Nephron progenitor cell (in vitro differentiated cells): ENCODE measurements around the gene ENHO.
A peak's percentile ranks its signal among the peaks of the same experiment; 100 is the strongest.

Experiments used
- DNase-seq: peaks from one replicate; pipeline ENCODE4 v3.0.0; 2021
- H3K27ac Mint-ChIP-seq: 2 replicates; pipeline ENCODE4 v1.8.0; 2021; ENCODE audit warnings: mild to moderate bottlenecking, moderate library complexity, mixed read lengths
- H3K27me3 Mint-ChIP-seq: 2 replicates; pipeline ENCODE4 v1.8.0; 2021; ENCODE audit warnings: mild to moderate bottlenecking, low read depth, mixed read lengths; ENCODE audit not compliant: poor library complexity
- H3K36me3 Mint-ChIP-seq: 2 replicates; pipeline ENCODE4 v1.8.0; 2021; ENCODE audit warnings: low read depth, mixed read lengths
- H3K4me1 Mint-ChIP-seq: 2 replicates; pipeline ENCODE4 v1.8.0; 2021; ENCODE audit warnings: mixed read lengths
- H3K4me3 Mint-ChIP-seq: 2 replicates; pipeline ENCODE4 v1.8.0; 2021; ENCODE audit warnings: mild to moderate bottlenecking, moderate library complexity, mixed read lengths
- H3K9me3 Mint-ChIP-seq: 2 replicates; pipeline ENCODE4 v1.8.0; 2021; ENCODE audit warnings: mild to moderate bottlenecking, moderate library complexity, mixed read lengths
- TF ChIP-seq, protein P1 (sequence below): fragments of 200-600 bp; sonication (generic); IDR thresholded peaks from 2 replicates; pipeline ENCODE4 v1.5.0; 2021; ENCODE audit warnings: antibody characterized with exemption

ENHO gene

DNA sequence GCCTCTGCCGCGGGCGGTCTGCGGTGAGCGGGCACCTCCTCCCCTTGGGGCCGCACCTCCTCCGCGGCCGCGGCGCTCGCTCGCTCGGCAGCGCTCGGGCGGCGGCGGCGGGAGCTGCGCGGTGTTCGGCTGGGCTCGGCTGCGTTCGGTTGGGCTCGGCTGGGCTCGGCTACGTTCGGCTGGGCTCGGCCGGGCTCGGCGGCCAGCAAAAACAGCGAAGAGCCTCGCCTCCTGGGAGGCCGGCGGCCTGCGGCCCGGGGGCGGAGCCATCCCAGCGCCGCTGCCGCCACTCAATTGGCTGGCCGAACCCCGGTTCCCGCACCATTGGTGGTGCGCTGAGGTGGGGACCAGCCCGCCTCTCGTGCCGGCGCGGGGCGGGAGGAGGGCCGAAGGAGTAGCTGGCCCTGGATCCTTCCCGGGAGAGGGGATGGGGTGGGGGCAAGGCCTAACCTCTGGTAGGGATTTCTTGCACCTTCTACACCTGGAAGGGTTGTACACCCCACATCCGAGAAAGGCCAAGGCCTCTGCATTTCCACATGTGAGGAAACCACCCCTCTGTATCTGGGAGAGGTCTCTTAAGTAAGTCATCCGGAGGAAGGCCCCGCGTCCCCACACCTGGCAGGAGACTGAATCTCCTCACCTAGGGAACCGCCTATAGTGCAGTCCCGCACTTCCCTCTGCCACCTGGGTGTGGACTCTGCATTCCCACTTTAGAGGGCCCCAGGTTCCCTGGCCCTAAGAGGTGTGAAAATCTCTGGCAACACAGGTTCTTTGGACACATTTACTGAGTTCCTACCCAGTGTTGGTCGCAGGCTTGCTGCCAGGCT lies at the start of gene ENHO:
TSS of gene ENHO (minus strand) at position 20 of the 827 bp plus-strand sequence. CDS start 1,295 bp downstream, outside the sequence.
- H3K27me3 Mint-ChIP-seq = peaks cover 61% of the 10 kb centered on the region
- H3K27ac Mint-ChIP-seq = no peak within 1 kb of the TSS

GRCh38 chr9:34572092-34572491 lies 49.3 kb upstream of the ENHO start:
- H3K36me3 Mint-ChIP-seq = peaks cover 11% of the 10 kb centered on the region
- H3K27me3 Mint-ChIP-seq = peaks cover 5% of the 10 kb centered on the region
- TF ChIP-seq, protein P1, sequence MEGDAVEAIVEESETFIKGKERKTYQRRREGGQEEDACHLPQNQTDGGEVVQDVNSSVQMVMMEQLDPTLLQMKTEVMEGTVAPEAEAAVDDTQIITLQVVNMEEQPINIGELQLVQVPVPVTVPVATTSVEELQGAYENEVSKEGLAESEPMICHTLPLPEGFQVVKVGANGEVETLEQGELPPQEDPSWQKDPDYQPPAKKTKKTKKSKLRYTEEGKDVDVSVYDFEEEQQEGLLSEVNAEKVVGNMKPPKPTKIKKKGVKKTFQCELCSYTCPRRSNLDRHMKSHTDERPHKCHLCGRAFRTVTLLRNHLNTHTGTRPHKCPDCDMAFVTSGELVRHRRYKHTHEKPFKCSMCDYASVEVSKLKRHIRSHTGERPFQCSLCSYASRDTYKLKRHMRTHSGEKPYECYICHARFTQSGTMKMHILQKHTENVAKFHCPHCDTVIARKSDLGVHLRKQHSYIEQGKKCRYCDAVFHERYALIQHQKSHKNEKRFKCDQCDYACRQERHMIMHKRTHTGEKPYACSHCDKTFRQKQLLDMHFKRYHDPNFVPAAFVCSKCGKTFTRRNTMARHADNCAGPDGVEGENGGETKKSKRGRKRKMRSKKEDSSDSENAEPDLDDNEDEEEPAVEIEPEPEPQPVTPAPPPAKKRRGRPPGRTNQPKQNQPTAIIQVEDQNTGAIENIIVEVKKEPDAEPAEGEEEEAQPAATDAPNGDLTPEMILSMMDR = no peak
- no peak for DNase-seq
- H3K27ac Mint-ChIP-seq = no peak overlapping the region
- no peaks in the 10 kb centered on the region for H3K9me3 Mint-ChIP-seq
- no peak overlapping the region for H3K4me3 Mint-ChIP-seq
- peaks cover 99% of the 10 kb centered on the region for H3K4me1 Mint-ChIP-seq

More for the DNA sequence above, at the start of gene ENHO:
- TF ChIP-seq, protein P1 = no peak
- peaks cover 17% of the 10 kb centered on the region for H3K4me1 Mint-ChIP-seq
- H3K9me3 Mint-ChIP-seq = peaks cover 3% of the 10 kb centered on the region
- peak; percentile 96 for DNase-seq
- H3K36me3 Mint-ChIP-seq = no peaks in the 10 kb centered on the region
- peak within 1 kb of the TSS; percentile 88 for H3K4me3 Mint-ChIP-seq

DNA sequence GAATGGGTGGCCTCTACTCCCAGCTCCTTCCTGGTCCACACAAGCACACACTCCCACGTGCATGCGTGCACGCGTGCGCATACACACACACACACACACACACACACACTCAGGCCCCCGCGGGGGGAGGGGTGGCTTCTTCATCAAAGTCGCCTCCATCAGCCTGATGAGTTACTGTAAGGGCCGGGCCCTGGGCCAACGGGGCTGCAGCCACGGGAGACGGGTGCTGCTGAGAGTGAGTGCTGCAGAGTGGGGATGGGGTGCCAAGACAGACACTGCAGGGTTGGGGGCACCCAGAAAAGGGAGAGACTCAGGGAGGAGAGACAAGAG lies 48.7 kb upstream of the ENHO start:
- no peak for DNase-seq
- H3K4me1 Mint-ChIP-seq = peaks cover 99% of the 10 kb centered on the region
- no peaks in the 10 kb centered on the region for H3K9me3 Mint-ChIP-seq
- H3K36me3 Mint-ChIP-seq = peaks cover 15% of the 10 kb centered on the region
- peak overlapping the region; percentile 92 for H3K27ac Mint-ChIP-seq
- H3K27me3 Mint-ChIP-seq = peaks cover 5% of the 10 kb centered on the region
- TF ChIP-seq, protein P1 = no peak
- peak overlapping the region; percentile 52 for H3K4me3 Mint-ChIP-seq

DNA sequence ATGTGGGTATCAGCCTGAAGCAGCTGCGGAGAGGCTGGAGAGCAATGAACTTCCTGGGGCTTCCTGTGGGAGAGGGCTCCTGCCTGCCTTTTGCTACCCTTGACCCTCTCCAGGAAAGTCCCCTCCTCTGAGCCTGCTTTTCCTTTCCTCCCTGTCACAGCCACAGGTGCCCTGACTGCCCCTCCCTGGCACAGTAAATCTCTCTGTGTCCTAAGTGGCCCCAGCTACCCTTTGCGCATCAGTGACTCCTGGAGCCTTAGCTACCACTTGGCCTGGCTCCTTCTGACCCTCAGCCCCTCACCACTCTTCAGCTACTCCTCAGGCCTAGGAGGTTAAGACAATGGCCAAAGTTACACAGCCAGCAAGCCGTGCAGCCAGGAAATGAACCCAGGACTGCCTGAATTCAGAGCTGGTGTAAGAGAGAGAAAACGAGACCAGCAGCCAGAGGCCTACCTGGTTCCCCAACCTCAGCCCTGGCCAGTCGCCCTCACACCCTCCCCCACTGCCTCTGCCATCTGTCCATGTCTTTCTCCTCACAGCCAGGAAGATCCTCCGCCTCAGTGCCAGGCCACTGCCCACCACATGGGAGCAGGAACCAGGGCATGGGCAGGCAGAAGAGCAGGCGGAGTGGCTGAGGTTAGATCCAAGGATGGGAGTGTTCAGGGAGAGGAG lies 48.2 kb upstream of the ENHO start:
- peak overlapping the region; percentile 92 for H3K27ac Mint-ChIP-seq
- H3K9me3 Mint-ChIP-seq = no peaks in the 10 kb centered on the region
- H3K27me3 Mint-ChIP-seq = peaks cover 5% of the 10 kb centered on the region
- peaks cover 15% of the 10 kb centered on the region for H3K36me3 Mint-ChIP-seq
- DNase-seq = no peak
- TF ChIP-seq, protein P1 = no peak
- H3K4me1 Mint-ChIP-seq = peaks cover 99% of the 10 kb centered on the region
- peak overlapping the region; percentile 66 for H3K4me3 Mint-ChIP-seq

DNA sequence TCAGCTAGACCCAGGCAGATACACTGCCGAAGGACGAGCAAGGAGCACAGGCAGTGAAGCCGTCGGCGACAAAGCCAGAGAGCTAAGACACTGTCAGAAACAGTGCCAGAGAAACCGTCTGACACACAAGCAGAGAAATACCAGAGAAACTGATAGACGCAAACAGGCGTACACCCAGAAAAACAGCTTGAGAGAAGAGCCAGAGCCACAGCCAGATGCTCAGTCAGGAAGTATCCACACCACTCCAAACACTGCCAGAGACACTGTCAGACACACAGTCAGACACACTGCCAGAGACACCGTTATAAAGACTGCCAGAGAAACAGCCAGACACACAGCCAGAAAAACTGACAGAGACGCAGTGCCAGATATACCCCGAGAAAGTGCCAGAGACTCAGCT lies 47.6 kb upstream of the ENHO start:
- Mint-ChIP-seq H3K27ac (peak overlapping the region; percentile 47), H3K36me3 (peaks cover 15% of the 10 kb centered on the region), H3K27me3 (peaks cover 5% of the 10 kb centered on the region), H3K4me1 (peaks cover 99% of the 10 kb centered on the region), H3K9me3 (no peaks in the 10 kb centered on the region), H3K4me3 (peak overlapping the region; percentile 66)
- no peak for DNase-seq
- TF ChIP-seq, protein P1 = no peak
